ENCODE results near the gene PDE3A.
A peak's percentile ranks its signal among the peaks of the same experiment; 100 is the strongest.

PDE3A gene

DNA sequence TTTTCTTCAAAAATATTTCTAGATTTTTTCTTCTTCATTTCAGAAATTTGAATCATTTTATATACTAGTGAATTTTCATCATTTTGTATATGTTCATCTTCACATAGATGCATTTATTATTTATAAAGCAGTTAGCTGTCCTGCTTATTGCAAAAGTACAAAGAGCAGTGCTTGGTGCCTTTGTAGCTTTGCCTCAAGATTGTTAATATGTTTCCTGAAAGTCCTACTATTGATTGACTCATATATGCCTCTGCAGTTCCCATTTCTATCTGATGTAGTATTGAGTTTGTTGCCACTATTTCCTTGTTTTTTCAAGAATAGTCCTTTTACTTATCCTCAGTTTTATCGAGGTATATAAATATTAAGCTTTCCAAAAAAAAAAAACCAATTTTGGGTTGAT is 89.7 kb downstream of the PDE3A start:
- TF ChIP-seq, protein P1, sequence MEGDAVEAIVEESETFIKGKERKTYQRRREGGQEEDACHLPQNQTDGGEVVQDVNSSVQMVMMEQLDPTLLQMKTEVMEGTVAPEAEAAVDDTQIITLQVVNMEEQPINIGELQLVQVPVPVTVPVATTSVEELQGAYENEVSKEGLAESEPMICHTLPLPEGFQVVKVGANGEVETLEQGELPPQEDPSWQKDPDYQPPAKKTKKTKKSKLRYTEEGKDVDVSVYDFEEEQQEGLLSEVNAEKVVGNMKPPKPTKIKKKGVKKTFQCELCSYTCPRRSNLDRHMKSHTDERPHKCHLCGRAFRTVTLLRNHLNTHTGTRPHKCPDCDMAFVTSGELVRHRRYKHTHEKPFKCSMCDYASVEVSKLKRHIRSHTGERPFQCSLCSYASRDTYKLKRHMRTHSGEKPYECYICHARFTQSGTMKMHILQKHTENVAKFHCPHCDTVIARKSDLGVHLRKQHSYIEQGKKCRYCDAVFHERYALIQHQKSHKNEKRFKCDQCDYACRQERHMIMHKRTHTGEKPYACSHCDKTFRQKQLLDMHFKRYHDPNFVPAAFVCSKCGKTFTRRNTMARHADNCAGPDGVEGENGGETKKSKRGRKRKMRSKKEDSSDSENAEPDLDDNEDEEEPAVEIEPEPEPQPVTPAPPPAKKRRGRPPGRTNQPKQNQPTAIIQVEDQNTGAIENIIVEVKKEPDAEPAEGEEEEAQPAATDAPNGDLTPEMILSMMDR (conservative IDR thresholded peaks at IDR 0.05), result no peak
- H3K27ac ChIP-seq, result no peak overlapping the region

DNA sequence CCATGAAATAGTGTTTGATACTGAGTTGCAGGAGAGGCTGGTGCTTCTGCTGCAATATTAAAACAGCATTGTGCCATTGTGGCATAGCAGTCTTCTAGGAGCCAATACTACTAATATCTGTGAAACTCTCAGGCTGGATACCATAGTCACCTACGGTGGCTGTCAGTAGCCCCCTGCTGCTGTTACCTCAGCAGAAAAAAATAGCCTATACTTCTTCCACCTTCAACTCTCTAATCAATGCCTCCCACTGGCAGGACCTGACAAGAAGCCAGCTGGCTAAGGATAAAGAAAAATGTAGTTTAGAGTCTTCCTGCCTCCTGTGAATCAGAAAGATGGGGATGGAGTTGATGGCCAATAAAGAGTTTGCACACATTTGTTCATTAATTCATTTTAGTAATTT is 91.6 kb downstream of the PDE3A start:
- no peak overlapping the region for H3K27ac ChIP-seq
- TF ChIP-seq, protein P1 (conservative IDR thresholded peaks at IDR 0.05), result no peak

DNA sequence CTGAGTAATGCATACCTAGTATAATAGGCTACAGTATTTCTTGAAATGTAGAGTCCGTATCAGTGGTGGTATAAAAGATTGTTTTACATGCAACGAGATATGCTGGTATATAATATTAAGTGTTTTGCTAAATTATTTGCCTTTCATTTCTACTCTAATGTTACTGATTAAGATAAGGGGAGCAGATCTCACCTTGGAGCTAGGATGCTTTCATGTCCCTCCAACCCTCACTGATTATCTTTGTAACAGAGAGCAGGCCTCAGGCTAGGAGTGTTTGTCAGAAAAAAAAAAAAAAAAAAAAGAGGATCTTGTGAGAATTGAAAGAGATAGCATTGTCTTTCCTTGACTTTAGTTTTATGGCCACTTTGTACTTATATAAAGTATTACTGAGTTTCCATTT is 92.6 kb downstream of the PDE3A start:
- TF ChIP-seq, protein P1 (conservative IDR thresholded peaks at IDR 0.05), result no peak
- H3K27ac ChIP-seq, result no peak overlapping the region

DNA sequence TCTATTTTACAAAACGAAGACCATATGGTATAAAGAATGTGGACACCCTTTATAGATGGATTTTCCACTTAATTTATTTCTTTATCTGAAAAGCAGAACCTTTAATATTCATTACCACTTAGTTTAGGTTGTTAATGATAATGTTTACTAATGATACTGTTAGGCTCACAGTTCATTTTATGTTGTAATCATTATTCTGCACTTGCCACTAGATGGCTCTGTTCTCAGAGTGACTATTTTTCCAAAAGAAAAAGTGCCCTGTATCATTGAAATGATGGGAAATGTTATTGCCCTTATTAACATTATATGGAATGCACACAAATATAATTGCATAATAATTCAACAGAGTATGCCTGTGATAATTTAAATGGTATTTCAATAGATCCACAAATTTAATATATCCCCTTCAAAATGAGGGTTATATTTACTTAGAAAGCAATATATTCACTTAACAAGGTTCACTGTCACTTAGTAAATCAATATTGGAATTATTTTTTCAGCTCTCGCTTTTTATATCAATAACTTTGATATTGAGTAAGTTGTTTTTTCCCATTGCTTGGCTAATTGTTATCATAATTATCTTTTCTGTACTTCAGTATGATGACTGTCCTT is 95.7 kb downstream of the PDE3A start:
- TF ChIP-seq, protein P1 (conservative IDR thresholded peaks at IDR 0.05), result peak; percentile 90
- H3K27ac ChIP-seq, result no peak overlapping the region

DNA sequence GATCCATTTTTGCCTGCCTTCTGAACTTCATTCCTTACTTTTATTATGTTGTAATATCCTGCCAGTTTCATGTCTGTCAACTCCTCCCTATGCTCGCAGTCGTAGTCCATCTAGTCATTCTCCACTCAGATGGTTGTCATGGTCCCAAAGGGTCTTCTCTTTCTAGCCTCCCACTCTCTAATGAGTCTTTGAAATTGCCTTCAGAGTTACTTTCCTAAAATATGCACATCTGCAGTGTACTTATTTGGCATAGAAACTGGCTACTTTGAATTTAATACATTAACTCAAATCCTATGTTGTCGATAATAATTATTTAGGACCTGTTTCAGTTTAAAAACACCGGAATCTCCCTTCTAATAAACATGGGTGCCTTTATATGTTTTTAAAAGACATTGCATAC is 101.0 kb downstream of the PDE3A start:
- H3K27ac ChIP-seq, result no peak overlapping the region
- TF ChIP-seq, protein P1 (conservative IDR thresholded peaks at IDR 0.05), result no peak

DNA sequence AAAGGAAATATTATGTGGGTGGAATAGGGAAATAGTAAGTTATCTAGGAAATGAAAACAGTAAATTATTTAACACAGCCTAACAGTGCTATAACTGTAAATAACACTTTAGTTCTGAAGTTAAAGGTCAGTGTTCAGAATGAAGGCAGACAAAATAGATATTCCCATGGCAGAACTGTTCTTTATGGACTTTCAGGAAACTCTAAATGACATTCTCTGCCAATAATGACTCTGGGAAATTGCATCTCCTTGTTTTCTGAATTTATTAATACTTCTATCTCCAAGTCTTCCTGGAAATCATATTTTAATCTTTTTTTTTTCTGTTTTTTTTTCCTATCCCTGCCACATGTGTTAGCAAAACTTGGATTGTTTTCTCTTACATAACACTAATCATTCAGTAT is 101.4 kb downstream of the PDE3A start:
- TF ChIP-seq, protein P1 (conservative IDR thresholded peaks at IDR 0.05), result no peak
- no peak overlapping the region for H3K27ac ChIP-seq

DNA sequence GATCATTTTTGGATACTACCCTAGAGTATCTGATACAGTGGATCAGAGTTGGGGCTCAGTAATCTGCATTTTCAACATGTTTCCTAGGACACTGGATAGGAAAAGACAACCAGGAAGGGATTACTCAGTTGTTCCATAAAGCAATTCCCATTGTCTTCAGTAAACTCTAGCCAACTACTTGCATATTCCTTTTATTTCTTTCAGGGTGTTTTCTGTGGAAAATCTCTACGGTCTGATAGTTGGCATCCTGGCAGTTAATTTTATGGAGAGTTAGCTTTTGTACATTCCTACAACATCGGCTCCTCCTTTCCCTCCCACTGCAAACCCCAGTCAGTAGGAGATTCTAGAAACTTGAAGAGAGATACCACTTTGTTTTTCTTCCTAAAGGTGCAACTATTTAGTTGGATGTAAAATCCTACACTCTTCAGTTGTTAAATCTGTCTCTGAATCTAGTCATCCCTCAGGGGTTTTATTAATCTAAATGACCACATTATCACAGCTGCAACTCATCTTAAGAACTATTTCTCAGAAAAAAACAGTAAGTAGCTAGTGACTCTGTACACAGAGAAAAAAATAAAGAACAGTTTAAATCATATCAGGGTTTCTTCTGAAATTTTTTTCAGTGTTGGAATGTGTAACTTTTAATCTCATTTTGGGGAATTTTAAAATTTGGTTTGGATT is 103.9 kb downstream of the PDE3A start:
- TF ChIP-seq, protein P1 (conservative IDR thresholded peaks at IDR 0.05), result no peak
- no peak overlapping the region for H3K27ac ChIP-seq
